22Rv1 (cell line): ENCODE data around the gene BOC.

Source experiments
- CTCF ChIP-seq: fragments of 450-650 bp; IDR thresholded peaks from 2 replicates; pipeline ENCODE4 v1.5.1; 2017; ENCODE audit warnings: mild to moderate bottlenecking
- ZFX ChIP-seq: fragments of 450-650 bp; IDR thresholded peaks from 2 replicates; pipeline ENCODE4 v1.6.1; 2017; ENCODE audit warnings: antibody characterized with exemption, borderline replicate concordance

DNA sequence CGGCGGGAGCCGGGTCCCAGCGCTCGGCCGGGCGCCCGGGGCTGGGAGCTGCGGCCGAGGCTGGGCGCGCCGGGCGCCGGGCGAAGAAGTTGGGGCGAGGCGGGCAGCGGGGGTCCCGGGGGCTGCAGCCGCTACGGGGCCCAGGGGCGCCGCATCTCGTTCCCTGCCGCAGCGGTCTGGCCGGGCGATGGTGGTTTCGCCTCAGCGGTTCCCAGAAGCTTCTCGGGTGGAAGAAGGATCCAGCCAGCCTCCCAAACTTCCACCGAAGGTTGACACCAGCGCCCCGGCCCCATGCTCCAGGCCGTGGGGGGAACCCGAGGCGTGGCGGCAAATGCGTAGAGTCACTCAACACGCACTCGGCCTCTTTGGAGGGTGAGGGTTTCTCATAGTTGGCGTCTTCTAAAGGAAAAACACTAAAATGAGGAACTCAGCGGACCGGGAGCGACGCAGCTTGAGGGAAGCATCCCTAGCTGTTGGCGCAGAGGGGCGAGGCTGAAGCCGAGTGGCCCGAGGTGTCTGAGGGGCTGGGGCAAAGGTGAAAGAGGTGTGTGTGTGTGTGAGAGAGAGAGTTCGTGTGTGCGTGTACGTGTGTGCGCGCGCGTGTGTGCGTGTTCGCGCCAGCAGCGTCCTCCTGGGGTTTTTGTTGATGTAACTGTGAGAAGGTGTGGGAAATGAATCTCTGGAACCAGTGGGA lies 940 bp downstream of the BOC start:
- TF ChIP-seq ZFX: no peak
- peak; percentile 18; the same call in 1 of the 2 replicates for TF ChIP-seq CTCF
